HT-29 (cell line): Measurements from ENCODE around the gene MCAM. TPM values are rescaled to one million over a fixed set of nuclear protein-coding genes. Genes with fewer than 3 reads are reported as not detected.

Source experiments
- DNase-seq: peaks from one replicate; pipeline ENCODE4 v3.0.0-alpha.2; 2015; ENCODE audit warnings: low spot score
- total RNA-seq: library from RNA; depleted of rRNA; stranded (reverse); fragments of >200 nt; shearing (Covaris generic); gene quantifications from 2 replicates; pipeline ENCODE4 v1.2.3, GENCODE V29; 2014; rRNA removed

Gene MCAM, protein sequence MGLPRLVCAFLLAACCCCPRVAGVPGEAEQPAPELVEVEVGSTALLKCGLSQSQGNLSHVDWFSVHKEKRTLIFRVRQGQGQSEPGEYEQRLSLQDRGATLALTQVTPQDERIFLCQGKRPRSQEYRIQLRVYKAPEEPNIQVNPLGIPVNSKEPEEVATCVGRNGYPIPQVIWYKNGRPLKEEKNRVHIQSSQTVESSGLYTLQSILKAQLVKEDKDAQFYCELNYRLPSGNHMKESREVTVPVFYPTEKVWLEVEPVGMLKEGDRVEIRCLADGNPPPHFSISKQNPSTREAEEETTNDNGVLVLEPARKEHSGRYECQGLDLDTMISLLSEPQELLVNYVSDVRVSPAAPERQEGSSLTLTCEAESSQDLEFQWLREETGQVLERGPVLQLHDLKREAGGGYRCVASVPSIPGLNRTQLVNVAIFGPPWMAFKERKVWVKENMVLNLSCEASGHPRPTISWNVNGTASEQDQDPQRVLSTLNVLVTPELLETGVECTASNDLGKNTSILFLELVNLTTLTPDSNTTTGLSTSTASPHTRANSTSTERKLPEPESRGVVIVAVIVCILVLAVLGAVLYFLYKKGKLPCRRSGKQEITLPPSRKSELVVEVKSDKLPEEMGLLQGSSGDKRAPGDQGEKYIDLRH
- total RNA-seq = 6.4 and 9.9 TPM in 2 replicates

DNA sequence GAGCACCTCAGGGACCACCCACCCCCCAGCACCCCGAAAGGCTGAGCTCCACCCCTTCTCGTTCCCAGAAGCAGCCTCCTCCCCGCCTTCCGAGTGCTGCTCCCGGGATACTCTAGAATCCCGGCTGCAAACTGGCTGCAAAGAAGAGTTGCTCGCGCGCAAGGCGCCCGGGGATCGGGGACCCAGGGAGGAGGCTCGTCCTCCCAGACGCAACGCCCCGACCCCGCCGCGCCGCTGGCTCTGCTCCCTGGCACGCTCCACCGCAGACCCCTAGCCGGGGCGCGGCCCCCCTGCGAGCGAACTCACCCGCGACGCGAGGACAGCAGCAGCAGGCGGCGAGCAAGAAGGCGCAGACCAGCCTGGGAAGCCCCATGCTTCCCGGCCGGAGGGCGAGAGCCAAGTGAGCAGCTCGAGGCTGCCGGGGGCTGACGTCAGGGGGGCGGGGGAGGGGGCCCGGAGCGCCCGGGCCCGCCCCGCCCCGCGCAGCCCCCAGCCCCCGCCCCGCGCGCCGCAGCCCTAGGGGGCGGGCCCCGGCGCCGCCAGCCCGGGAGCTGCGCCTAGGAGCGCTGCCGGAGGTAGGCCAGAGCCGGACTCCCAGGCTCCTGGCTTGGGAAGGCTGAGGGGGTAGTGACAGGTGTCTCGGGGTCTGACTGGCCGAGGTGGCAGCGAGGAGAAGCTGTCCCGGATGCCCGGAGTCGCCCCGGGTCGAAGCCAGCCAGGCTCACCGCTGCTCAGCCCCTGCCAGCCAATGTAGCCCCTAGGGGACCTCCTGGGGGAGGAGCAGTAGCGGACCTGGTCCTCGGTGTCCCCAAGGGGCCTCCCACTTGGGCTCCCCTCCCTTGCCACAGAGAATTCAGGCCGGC is at the start of gene MCAM:
Gene MCAM (minus strand): TSS at position 402 of the 863 bp plus-strand sequence. CDS start 29 bp downstream, at position 373.
- DNase-seq = peak; percentile 44

DNA sequence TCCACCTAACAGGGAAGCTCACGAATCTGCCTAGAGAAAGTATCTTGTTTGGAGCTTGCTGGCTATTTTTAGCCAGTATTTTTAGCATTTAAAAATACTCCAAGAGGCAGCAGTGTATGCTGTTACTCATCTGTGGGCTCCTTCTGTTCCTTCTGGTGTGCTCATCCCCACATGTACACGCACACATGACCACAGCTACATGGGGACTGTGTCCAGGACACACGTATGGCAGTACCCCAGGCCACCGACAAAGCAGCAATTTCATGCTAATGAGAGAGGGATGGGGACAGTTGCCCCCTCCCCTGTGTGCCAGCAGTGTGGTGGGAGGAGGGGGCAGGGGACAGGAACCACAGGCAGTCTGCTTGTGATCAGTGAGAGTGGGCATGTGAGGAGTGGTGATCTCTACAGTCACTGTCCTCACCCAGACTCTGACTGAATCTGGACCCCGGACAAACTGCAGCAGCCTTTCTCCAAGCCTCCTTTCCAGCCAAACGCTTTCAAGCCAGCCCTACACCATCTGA is 48.2 kb upstream of the MCAM start:
- no peak for DNase-seq

DNA sequence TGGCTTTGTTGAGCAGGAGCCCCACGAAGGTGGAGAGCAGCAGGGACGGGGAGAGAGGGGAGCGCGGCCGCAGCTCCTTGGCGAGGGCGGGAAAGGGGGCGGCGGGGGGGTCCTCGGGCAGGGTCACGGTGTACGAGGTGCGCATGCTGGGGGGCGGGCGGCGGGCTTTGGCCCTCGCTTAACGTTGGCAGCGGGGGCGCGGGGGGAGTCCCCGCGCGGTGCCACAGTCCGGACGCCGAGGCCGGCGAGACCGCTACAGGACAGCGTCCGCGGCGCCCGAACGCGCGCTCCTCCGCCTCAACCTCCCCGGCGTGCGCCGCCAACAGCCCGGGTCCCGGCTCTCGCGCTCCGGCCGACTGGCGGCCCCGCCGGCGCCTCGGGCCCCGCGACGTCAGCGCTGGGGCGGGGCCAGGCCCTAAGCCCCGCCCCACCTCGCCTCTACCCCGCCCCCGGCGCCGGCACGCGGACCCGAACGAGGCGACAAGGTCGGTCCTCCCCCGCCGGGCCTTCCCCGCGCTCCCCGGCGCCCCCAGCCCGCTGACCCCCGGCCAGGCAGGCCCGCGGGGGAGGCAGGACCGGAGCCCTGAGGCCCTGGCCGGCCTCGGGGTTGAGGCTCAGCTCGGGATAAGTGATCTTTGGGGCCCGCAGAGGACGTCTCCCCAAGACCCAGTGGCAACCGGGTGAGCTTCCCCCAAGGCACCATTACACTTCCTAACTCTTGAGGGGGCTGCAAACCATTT is 47.1 kb upstream of the MCAM start:
- DNase-seq = no peak

DNA sequence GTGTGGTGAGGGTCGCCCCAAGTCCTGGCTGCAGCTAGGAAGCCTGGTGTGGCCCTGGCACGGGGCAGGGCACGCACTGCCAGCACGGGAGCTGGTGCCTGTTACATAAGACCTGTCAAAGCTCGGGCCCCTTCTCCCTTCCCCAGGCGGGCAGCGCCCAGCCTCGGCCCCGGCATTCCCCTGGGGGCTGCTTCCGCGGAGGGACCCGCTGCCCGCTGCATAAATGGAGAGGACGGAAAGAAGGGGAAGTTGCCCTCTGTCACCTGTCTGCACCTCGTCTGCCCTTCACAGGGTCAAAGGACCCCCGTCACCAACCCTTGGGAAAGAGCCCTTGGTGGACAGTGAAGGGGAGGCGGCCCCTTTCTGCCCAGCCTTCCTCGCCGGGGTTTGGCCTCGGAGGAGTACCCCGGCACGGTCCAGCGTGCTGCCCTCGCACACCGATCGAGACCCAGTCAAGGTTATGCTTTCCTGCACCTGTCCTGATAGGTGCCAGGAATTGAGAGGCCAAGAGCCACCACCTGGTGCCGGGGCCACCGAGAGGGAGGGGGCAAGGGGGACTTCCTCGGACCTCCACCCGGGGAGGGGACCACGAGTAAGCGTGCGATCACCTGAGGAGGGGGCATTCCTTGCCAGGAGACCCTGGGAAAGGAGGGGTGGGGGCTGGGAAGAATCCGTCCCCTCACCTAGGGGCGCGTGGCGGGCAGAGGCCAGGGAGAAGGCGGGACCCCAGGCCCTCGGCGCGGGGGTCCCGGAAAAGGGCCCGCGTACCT is 46.3 kb upstream of the MCAM start:
- no peak for DNase-seq

DNA sequence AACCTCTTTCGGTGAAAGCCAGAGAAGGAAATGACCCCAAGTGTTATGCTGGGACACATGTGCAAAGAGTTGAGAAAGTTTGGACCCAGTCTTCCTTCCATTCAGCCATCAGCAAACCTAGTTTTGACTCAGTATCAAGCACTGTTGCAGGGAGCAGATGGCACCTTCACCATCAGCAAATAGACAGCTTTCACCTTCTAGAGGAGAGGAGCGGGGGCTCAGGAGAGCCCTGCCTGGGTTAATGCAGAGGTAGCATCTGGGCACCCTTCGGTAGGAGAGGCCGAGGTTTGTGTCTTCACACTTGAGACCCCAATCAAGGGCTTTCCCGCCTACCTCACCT is 45.8 kb upstream of the MCAM start:
- no peak for DNase-seq

DNA sequence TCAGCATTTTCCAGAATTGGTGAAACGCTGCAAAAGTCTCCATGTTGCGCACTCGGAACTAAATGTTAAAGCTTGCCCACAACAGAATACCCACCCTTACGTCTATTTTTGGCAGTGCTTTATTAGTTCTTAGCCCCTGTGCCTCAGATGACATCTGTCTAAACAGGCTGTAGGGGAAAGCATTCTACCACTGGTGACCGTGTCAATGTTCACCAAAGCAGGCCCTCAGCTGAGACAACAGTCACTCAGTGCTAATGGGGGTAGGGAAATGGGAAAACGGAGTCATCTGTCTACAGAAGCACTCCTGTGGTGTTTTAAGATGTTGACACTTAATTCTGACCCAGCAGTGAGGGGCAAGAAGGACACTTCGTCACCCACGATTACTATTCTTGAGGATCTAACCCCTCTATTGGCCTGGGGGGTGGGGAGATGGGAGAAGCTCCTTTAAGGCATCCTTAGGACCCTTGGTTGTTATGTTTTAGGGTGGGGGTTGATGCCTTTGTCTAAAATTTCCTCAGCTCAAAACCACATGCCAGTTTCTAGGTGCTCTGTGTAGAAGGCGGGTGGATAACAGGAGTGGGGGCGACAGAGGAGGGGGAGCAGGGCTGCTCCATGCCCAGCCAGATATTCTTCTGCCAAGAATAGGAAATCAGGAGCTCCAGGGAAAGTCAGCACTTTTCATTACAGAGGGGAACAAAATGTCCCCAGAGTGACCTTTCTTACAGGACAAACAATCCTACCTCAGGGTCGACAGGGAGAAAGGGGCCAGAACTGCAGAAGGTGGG is 45.2 kb upstream of the MCAM start:
- DNase-seq = no peak

DNA sequence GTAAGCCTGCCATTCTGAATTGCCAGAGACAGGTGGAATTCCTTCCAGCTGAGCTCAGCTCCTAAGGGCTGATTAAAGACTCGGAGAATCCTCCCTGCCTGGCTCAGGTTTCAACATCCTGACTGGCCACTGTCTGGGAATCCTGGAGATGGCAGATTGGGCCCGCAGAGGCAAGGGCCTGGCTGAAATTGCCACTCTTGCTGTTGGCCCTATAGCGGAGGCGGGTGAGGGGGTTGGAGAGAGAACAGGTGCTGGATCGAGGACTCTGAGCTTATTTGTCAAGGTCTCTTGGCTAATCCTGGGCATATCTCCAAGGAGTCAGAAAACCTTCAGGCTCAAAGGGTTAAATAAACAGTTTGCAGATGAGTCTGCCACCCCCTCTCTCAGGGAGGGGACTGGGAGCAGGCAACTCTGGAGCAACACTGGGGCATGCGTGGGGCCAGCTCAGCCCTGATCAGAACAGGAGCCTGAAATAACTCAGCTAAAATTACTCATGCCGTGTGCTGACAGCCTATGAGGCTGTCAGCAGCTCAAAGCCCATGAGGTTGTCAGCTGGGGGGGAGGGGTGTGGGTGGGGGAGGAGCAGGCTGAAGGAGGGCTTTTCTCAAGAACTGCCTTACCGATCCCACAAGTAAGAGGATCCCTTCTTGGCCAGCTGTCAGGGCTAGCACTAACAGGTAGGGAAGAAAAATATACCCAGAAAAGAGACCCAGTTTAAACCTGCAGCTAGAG is 44.3 kb upstream of the MCAM start:
- DNase-seq = peak; percentile 68

DNA sequence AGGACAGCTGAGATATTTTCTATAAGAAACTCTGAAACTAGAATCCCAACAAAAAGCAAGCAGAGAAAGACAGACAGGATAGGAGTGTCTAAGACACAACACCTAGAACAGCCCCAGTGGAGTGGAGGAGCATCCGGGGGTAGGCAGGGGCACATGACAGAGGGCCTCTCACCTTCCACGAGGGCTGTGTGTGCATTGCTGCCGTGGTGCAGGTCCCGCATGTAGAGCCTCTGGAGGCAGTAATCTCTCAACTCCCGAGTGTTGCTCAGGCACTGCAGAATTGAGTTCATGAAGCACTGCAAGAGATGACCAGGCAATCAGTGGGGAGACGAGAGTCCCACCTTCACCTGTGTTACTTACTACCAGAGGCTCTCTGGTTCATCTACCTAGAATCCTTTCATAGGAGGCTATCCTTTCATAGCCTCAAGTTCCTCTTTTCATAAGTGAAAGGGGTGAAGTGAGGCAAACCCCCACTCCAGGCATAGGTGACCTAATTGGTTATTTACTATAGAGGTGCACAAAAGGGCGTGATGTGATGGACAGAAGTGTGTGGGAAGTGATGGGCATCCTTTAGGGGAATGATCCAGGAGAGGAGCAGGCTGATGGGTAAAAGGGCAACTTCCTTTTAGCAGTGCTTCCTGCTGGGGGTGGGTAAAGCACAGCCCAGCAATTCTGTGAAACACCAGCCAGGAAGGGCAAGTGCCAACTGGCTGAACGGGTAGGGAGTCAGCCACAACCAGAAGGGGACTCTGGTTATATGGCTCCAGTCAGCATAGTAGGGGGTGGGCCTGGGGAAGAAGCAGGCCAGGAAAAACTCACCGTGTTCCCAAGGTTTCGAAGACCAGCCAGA is 42.7 kb upstream of the MCAM start:
- no peak for DNase-seq

DNA sequence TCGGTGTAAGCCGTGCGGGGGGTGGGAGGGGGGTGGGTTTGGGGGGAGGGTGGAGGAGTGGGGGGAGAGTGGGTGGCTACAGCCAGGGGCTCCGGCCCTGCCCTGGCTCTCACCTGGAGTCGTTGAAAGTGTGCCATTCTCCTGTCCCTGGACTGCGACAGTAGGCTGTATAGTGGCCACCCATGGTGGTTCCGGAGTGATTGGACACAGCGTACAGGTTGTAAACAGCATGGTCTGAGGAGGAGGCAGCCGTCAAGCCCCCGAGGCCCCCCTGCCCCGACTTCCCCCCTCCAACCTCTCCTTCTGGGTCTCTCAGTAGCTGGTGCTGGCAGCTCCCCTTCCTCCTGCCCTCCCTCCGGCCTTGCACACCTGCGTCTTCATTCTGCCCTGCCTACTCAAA is 40.1 kb upstream of the MCAM start:
- DNase-seq = no peak

DNA sequence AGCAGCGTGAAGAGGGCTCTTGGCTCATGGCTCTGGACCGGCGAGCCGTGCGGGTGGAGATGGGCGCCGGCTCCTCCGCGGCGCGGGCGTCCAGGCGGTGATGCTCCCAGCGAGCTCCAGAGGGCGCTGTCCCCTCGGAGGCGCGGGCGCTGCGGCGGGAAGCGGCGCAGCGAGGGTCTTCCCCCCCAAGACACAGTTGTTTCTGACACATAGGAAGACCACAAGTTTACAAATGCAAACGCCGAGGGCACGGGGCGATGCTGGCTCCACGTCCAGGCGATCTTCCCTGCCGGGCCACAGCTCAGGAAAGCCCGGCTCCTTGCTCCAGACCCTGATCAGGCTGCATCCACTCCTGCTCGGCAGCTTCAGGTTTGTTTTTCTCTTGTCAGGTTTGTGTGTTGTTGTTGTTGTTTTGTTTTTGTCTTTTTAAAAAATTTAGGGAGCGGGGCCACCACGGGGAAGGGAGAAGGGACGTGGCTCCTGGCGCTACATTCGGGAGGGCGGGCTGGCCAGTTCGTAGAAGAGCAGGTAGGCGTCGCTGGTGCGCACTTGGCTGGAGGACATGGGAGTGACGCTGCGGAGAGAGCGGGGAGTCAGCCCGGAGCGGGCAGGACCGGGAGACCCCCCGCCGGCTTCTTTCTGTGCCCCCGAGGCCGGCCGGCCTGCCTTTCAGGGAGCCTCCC is 39.6 kb upstream of the MCAM start:
- DNase-seq = peak; percentile 85

DNA sequence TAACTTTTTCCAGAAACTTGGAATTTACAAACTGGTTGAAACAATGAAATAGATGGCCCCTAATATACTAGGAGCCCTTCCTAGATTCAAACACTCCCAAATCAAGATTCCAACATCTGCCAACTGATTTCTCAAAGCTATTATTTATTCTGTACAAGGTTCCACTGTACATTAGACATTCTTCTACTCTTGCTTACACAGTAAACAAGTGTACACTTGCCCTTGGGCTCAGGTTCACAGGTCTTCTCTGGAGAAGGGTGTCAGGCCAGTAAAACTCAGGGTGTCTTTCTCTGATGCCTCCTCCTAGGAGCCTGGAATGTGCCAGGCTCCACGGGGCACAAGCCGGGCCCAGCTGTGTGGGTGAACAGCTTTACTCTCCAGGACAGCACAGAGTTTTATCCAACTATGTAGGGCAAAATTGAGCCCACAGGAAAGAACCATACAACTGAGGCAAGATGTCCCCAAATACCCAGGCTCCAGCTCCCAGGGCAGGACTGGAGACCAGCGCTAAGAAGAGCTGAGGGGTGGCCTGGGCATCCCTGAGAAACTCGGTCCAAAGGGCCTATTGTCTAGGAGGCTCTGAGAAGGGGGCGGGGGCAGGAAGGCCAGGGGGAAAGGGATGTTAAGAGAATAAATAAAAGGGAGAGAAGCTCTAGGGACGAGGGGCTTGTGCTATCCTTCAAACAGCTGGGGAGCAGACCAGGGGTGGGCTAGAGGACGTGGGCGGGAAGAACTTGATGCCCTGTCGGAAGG is 38.3 kb upstream of the MCAM start:
- DNase-seq = no peak

DNA sequence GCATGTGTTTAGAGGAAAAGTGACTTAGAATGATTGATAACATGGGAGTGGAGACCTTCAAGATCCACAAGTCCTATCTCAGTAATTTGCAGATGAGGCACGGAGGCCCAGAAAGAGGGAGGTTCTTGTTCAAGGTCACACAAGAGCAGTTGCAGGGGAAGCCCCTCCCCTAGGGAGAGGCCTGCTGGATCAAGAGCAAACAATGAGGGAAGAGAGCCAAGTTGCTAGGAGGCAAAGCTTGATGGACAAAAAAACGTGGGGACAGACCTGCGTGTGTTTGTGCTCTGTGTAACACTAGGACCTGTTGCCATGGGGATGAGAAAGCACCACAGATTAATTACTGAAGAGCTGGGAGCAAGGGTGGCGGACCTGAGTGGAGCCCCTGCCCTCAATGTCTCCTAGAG is 35.9 kb upstream of the MCAM start:
- DNase-seq = peak; percentile 45

DNA sequence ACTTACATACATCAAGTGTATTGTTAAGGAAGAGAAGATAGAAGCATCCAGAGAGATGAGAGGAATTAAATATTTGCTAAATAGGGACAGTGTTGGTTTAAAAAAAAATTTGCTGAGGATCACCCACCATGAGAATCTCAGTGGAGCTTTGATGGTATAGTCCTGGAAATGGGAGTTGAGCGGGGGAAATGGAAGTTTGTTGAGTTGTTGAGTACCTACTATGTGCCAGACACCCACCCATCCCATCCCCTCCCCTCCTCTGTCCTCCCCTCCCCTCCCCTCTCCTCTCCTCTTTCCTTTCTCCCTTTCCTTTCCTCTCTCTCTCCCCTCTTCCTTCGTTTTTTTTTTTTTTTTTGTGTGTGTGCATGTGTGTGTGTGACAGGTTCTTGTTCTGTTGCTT is 34.3 kb upstream of the MCAM start:
- no peak for DNase-seq

DNA sequence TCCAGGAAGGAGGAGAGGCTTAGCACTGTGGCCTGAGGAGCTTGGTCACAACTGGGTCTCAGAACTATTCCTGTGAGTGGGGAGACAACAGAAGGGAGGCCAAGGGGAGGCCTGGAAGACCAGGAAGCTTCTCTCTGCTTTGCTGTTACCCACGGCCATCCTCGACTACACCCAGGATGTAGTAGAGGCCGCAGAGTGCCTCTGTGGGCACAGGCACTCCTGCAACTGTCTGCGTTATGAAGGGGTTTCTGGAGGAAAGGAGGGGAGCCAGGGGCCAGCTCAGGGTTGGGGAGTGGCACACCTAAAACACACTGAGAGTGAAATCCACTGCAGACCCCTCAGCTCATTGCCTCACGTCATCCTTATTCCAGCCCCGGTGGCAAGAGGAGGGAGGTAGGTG is 33.4 kb upstream of the MCAM start:
- no peak for DNase-seq

DNA sequence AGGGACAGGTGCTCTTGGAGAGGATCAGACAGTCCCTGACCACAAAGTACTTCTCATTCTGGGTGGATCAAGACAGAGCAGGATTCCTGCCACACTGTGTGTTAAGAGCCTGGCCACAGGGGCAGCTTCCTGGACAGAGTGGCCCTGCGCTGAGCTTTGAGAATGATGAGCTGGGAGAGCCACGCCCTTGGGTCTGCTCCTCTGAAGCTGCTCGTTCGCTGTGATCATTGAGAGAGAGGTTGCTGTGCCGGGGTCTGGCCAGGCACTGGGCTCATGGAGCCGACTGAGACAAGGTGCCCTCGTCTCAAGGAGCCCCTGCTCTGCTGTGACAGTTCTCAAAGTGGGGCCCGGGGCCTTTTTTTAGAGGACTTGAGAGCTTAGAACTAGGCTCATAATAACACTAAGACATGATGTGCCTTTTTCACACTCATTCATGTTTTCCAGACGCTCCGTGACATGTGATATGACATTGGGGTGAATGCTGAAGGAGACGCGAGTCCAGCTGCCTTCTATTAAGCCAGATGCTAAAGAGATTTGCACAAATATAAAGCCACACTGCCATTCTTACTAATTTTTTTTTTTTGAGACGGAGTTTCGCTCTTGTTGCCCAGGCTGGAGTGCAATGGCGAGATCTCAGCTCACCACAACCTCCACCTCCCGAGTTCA is 31.1 kb upstream of the MCAM start:
- DNase-seq = no peak

DNA sequence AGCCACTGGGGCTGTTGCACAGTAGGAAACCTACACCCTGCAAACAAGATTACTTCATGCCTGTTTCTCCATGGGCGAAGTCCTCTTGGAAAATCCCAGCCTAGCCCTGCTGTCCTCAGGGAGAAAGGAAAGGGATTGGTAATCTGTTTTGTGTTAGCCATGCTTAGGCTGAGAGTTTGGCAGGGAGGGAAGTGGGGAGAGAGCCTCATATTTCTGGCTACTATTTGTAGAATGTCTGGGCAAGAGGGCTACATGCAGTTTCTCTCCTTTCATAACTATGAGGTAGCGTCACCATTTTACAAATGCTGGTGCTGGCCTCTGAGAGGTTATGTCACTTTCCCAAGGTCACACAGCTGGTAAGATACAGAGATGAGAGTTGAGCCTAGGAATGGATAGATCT is 30.3 kb upstream of the MCAM start:
- DNase-seq = no peak
